Thyroid gland (tissue), 4 donors: ENCODE results near the gene AGK. TPM values are rescaled to one million over a fixed set of nuclear protein-coding genes. Genes with fewer than 3 reads are reported as not detected.

Experiments
- DNase-seq, 2 donors: peaks; one replicate each; pipeline ENCODE4 v3.0.0-alpha.2; 2019
- H3K27ac ChIP-seq, 3 donors: fragments of 200-600 bp; sonication (generic); 1 replicate in 2 of 3; 2 replicates in 1 of 3; pipeline ENCODE4 v1.5.1; 2016 to 2019; ENCODE audit warnings: mild to moderate bottlenecking in 1 of 3, moderate library complexity in 1 of 3
- H3K27me3 ChIP-seq: fragments of 200-600 bp; sonication (generic); one replicate; pipeline ENCODE4 v1.5.1; 2019
- H3K36me3 ChIP-seq, 2 donors: fragments of 200-600 bp; sonication (generic); one replicate each; pipeline ENCODE4 v1.5.1; 2016 to 2019
- H3K4me1 ChIP-seq, 2 donors: fragments of 200-600 bp; sonication (generic); one replicate each; pipeline ENCODE4 v1.5.1; 2017 to 2019
- H3K4me3 ChIP-seq, 3 donors: fragments of 200-600 bp; sonication (generic); replicated peaks in 1 of 3; 1 replicate in 2 of 3; 2 replicates in 1 of 3; pipeline ENCODE4 v1.5.1; 2016; ENCODE audit warnings: mild to moderate bottlenecking in 1 of 3
- H3K9me3 ChIP-seq: fragments of 200-600 bp; sonication (generic); one replicate; pipeline ENCODE4 v1.5.1; 2017
- CTCF ChIP-seq, 6 experiments: fragments of 200-600 bp in 3 of 6; fragments of 450-650 bp in 3 of 6; sonication (generic) in 3 of 6; IDR thresholded peaks; one replicate each; pipeline ENCODE4 v1.5.1; 2016 to 2019; ENCODE audit warnings: antibody characterized with exemption in 6 of 6, mild to moderate bottlenecking in 2 of 6, inconsistent platforms in 1 of 6, moderate library complexity in 1 of 6
- POLR2A ChIP-seq, 2 donors: fragments of 450-650 bp; IDR thresholded peaks; one replicate each; pipeline ENCODE4 v1.6.1; 2017; ENCODE audit warnings: antibody characterized with exemption in 2 of 2, mild to moderate bottlenecking in 2 of 2, moderate library complexity in 1 of 2
- WGBS, 2 donors: methylation state at CpG; one replicate each; pipeline ENCODE4 v1.1.5; 2017; 5-methylcytosine and 5-hydroxymethylcytosine counted together
- intact Hi-C: fragments of 100-400 bp; cut with DNase I; formaldehyde crosslinking; loops from one replicate; pipeline ENCODE4 v1.15.1; 2023
- total RNA-seq, 4 donors: library from RNA; depleted of rRNA; stranded (reverse); fragments of >200 nt; gene quantifications; one replicate each; pipeline ENCODE4 v1.2.3, GENCODE V29; 2016

Gene AGK
- total RNA-seq, 4 donors from 2014 or later = 28.2 to 36.7 (median 32.2) TPM

GRCh38 chr7:141512597-141512996 is 38.6 kb upstream of the AGK start:
- no peaks in the 10 kb centered on the region for H3K27me3 ChIP-seq
- H3K9me3 ChIP-seq = no peaks in the 10 kb centered on the region
- no peaks in the 10 kb centered on the region for H3K36me3 ChIP-seq
- no peak overlapping the region for H3K4me3 ChIP-seq
- no peak for TF ChIP-seq POLR2A (IDR thresholded peaks at IDR 0.05)
- no peak for TF ChIP-seq CTCF (IDR thresholded peaks at IDR 0.05)
- H3K27ac ChIP-seq = no peak overlapping the region
- WGBS, 2 donors = 92 to 94% methylated on average over 2 of the region's 2 CpGs
- intact Hi-C loops = no loop called here
- no peaks in the 10 kb centered on the region for H3K4me1 ChIP-seq
- no peak for DNase-seq

DNA sequence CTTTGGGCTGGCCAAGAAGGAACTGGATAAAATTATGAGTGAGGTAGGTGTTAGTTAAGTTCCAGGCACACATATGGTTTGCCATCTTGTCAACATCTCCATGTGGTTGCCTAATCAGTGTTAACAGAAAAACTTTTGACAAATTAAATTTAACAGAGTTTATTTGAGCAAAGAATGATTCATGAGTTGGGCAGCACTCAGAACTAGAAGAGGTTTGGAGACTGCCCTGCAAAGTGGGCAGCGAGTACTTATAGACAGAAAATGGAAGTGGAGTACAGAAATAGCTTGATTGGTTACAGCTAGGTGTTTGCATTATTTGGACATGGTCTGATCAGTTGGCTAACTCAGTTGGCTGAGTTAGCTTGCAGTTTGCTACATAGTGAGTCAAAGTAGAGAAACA is 37.5 kb upstream of the AGK start:
- no peak for TF ChIP-seq POLR2A (IDR thresholded peaks at IDR 0.05)
- TF ChIP-seq CTCF (IDR thresholded peaks at IDR 0.05) = no peak
- intact Hi-C loops = no loop called here
- Histone ChIP-seq H3K27ac (no peak overlapping the region), H3K36me3 (no peaks in the 10 kb centered on the region), H3K4me3 (no peak overlapping the region), H3K27me3 (no peaks in the 10 kb centered on the region), H3K9me3 (no peaks in the 10 kb centered on the region), H3K4me1 (no peaks in the 10 kb centered on the region)
- no peak for DNase-seq
- 88 to 94% methylated on average over 1 of the region's 1 CpG for WGBS, 2 donors

- no peaks in the 10 kb centered on the region for H3K4me1 ChIP-seq
- intact Hi-C loops = no loop called here
- no peaks in the 10 kb centered on the region for H3K27me3 ChIP-seq
- no peaks in the 10 kb centered on the region for H3K36me3 ChIP-seq
- H3K27ac ChIP-seq = no peak overlapping the region
- no peak overlapping the region for H3K4me3 ChIP-seq
- H3K9me3 ChIP-seq = no peaks in the 10 kb centered on the region
- WGBS, 2 donors = 74 to 85% methylated on average over 4 of the region's 4 CpGs
- DNase-seq = no peak
- TF ChIP-seq POLR2A (IDR thresholded peaks at IDR 0.05) (no peak), CTCF (IDR thresholded peaks at IDR 0.05) (no peak)
Measured at GRCh38 chr7:141515941-141516340, 35.3 kb upstream of the AGK start.

DNA sequence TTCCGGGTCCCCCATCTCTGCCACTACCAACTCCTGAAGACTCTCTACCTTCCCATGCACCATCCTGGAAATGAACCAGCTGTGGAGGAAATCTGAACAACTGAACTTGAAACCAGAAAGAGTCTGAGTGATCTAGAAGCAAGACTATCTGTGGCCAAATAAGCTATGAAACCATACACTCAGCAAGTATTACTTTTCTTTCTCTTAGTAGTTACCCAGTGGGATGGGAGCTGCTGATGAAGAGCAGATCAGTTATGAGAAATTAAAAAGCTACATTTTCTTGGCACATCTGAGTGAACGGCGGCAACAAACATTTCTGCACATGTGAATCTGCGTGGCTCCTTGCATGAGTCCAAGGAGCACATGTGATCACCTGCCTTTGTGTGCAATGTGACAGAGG is 31.6 kb upstream of the AGK start:
- WGBS, 2 donors = 84 to 96% methylated on average over 4 of the region's 4 CpGs
- DNase-seq = no peak
- Histone ChIP-seq H3K4me1 (no peaks in the 10 kb centered on the region), H3K27me3 (no peaks in the 10 kb centered on the region), H3K36me3 (no peaks in the 10 kb centered on the region), H3K27ac (no peak overlapping the region), H3K4me3 (no peak overlapping the region), H3K9me3 (no peaks in the 10 kb centered on the region)
- intact Hi-C loops = no loop called here
- TF ChIP-seq CTCF (IDR thresholded peaks at IDR 0.05) (no peak), POLR2A (IDR thresholded peaks at IDR 0.05) (no peak)

DNA sequence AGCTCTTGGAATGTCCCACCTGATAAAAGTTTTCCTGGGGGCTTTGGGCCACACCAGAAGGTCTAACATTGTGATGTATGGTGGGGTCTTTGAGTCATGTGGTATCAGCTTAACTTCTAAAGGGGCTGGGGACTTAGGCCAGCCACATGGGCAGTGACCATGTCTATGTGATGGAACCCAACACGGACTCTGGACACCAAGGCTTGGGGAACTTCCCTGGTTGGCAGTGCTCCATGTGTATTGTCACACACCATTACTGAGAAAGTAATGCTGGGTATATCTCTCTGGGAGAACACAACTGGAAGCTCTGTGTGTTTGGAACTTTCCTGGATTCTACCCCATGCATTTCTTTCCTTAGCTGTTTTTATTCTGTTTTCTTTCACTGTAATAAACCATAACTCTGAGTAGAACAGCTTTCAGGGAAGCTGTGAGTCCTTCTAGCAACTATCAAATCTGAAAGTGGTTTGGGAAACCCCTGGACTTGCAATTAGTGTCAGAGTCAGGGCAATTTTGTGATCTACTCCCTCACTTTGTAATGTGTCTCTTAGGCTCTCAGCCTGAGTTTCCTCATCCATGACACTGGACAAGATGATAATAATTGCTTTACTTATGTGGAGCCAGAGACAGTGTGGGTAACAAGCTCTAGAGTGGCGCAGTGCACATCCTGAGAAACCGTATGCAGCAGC is 28.4 kb upstream of the AGK start:
- Histone ChIP-seq H3K9me3 (no peaks in the 10 kb centered on the region), H3K4me1 (no peaks in the 10 kb centered on the region), H3K4me3 (no peak overlapping the region), H3K36me3 (no peaks in the 10 kb centered on the region), H3K27me3 (no peaks in the 10 kb centered on the region), H3K27ac (no peak overlapping the region)
- 90 to 93% methylated on average over 3 of the region's 3 CpGs for WGBS, 2 donors
- intact Hi-C loops = no loop called here
- TF ChIP-seq POLR2A (IDR thresholded peaks at IDR 0.05) = no peak
- no peak for TF ChIP-seq CTCF (IDR thresholded peaks at IDR 0.05)
- DNase-seq = no peak
